NCI-H1930 (cell line): ENCODE measurements around the gene ISL1.

Experiments
- DNase-seq, 2 experiments: peaks; one replicate each; lab custom pipeline; 2025; lab: John Stamatoyannopoulos, UW

ISL1 gene

DNA sequence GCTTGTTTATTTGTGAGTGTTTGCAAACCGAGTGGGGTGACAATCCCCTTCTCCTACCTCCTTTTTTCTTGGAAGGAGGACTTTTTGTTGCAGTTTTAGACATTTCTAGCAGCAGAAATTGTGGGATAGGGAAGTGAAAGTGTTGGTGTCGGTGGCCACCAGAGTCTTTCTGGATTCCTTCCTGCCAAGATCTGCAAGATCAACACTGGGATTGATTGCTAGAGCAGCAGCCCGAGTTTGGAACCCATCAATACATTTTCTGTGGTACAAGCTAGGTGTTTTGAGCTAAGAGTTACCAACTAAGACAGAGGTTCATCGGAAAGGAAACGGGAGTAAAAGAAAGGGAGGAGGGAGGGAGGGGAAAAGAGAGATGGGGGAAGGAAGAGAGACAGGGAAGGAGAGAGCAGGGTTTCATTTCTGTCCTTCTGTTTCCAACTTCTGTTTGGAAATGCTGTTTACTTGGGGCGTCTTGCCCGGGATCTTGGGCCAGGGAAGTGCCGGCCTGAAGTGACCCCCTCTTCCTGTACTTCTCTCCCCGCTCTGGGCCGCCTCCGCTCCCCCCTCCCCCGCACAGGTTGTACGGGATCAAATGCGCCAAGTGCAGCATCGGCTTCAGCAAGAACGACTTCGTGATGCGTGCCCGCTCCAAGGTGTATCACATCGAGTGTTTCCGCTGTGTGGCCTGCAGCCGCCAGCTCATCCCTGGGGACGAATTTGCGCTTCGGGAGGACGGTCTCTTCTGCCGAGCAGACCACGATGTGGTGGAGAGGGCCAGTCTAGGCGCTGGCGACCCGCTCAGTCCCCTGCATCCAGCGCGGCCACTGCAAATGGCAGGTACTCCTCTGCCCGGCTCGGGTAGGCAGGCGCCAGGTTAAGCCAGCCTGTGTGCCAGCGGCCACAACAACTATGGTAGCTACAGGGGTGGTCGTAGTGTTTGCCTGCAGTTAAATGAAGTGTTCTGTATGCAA, 4.0 kb downstream of the ISL1 start:
- no peak for DNase-seq

DNA sequence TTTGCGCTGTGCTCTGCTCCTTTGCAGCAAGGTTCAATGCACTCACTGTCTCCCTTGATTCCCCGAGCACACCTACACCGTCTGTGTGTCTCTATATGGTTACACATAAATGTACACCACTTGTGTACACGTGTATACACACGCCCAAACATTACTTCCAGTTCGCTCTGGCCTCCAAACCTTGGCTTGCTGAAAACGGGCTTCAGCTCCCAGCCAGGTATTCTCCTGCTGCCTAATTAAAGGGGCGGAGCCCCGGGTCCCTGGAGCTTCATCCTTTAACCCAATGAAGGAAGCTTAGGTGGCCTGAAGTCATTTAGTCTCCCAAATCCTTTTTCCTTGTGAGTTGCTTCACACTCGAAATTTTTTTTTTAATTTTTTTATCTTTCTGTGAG, 4.6 kb downstream of the ISL1 start:
- DNase-seq, result no peak

DNA sequence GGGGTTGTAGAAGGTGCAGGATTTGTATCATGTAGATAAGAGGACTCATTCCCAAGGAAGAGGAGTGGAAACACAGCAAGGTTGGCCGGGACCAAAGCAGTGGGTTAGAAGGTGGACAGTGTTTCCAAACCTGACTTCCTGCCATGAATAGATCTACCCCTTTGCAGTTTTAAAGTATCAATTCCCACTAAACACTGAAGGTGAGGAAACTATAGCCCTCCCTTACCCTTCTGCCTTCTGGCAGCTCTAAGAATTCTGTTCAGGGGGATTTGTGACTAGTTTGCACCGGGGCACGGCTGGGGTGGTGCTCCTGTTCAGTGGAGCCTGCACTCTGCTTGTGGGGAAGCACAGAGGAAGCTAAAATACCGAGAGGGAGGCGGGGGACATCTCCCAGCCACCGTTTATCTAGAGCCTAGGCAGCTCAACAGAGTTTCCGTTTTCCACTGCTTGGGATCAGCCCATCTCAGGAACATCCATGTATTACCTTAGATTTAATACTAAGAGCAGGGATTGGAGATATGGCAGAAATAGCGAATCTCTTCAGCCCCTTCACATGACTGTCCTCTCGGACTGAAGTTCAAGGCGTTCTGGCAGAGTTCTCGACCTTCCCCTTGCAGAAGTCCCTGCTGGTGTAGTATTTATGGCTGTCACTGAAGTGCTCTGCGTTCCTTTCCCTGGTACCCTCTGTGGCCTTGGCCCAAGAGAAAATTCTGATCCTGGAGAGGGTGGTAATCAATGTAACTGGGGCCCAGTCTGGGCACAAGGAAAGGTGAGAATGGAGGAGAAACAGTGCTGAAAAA, 5.4 kb downstream of the ISL1 start:
- DNase-seq, result no peak

DNA sequence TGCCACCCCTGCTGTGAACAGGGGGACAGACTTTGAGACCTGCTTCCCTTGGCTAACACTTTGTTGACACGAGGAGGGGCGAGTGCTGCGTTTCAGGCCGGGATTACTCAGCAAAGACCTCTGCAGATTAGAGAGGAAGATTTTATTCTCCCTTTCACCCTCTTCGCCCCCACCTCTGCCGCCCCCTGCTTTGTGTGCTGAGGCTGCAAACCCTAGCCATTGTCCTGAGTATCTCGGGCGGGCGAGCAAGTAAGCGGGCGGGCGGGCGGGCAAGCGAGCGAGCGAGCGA, 6.0 kb downstream of the ISL1 start:
- DNase-seq, result no peak

DNA sequence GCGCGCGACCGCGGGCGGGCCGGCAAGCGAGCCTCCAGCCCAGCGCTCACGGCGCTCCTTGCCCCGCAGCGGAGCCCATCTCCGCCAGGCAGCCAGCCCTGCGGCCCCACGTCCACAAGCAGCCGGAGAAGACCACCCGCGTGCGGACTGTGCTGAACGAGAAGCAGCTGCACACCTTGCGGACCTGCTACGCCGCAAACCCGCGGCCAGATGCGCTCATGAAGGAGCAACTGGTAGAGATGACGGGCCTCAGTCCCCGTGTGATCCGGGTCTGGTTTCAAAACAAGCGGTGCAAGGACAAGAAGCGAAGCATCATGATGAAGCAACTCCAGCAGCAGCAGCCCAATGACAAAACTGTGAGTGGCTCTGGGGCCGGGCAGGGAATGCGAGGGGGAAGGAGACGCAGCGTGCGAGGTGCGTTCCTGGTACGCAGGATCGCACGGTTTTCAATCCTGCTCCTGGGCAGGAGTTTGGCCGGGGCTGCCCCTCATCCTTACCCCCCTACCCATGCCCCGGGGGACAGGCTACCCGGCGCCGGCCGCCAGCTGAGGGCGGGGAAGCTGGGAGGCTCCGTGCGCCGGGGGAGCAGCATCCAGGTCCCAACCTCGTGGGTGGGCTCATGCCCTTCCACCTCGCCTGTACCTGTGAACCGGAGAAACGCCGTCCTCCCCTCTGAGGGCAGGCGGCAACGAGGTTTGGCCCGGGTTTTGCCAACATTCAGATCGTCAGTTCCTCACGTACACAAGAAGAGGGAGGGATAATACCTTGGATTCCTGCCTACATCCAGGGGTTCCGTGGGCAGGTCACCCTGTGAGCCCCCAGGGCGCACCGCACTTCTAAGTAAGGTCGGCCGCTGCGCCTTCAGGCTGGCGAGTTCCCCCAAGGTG, 6.6 kb downstream of the ISL1 start:
- no peak for DNase-seq

DNA sequence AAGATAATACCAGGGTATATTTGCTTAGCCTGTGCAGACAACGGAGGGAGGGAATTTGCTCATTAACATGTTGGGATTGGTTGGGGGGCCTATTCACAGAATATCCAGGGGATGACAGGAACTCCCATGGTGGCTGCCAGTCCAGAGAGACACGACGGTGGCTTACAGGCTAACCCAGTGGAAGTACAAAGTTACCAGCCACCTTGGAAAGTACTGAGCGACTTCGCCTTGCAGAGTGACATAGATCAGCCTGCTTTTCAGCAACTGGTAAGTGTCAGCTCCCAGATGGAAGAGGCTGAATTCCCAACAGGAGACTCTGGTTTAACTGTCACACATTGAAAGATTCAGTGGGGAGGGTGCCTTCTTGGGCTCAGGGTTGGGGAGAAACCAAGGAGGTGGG, 7.9 kb downstream of the ISL1 start:
- no peak for DNase-seq

DNA sequence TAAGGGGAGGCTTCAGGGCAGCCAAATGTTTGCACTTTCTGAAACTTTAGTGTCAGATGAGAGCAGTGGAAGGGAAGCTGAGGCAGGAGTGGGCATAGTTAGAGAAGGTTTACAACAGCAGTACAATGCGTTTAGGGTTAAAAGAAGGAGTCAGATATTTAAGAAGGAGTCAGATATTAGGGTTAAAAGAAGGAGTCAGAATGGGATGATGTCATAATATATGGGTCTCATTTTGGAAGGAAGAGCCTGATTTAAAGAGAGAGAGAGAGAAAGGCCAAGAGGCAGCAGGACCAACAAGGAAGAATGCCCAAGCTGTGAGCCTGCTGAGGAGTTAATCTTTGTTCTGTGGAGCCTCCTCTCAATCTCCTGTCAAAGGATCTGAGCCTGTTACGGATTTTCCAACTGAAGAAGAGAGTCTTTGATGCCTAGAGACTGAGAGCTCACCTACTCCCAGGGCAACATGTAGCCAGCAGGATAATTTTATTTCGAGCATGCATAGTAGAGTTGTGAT, 9.5 kb downstream of the ISL1 start:
- DNase-seq, result no peak

DNA sequence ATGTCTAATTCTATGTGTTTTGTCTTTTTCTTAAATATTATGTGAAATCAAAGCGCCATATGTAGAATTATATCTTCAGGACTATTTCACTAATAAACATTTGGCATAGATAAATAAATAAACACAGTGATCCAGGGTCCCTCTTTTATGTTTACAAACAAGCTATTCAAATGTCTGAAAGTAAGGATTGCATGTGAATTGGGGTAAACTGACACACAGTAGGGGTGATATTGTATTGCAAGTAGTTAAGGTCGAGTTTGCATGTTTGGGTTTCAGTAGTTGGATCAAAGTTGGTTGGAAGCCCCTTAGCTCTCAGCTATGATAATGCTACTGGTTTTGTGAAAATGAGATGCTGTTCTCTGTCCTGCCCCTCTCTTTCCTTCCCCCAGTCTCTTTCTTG, 11.4 kb downstream of the ISL1 start:
- no peak for DNase-seq

DNA sequence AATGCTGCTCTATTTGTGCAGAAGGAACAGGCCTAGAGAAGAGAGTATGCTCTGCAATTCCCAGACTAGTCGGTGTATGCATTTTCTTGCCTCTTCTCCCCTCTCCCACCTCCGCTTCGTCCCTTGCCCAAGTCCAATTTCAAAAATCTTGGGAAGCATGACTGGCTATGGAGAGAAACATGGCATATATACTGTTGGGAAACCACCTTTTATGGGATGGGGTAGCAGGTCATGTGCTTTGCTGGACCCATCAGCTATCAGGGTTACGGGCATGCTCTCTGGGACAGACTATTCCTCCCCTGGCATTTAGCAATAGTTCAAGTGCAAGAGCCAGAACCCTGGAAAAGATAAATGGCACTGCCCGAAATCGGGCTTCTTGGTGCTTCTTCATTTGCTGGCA, 12.0 kb downstream of the ISL1 start:
- no peak for DNase-seq

DNA sequence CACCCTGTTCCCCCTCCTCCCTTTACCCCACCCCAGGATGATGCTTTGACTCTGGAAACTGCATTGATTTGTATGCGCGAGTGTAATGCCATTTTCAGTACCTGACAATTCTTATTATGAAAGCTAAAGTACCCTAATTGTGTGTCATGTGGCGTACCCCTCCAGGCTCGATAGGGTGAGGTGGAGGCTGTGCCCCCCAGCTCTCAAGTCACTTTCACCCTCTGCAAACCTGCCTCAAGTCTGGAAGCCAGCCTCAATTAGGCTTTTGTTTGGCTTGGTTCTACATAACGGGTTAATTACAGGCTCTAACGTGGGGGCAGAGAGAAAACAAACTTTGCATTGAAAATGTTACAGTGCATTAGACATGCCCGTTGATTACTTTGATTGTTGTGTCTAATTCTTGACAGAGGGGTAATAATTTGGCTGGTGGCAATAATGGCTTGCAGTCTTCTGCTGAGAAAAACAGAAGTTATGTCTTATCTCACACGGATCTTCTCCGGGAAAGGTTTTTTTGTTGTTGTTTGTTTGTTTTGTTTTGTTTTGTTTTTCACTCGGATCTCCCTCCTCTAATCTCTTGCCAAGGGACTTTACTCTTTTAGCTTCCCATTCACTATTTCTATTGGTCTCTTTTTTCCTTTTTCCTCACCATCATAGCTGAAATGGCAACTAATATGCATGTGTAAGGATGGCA, 12.6 kb downstream of the ISL1 start:
- DNase-seq, result no peak

DNA sequence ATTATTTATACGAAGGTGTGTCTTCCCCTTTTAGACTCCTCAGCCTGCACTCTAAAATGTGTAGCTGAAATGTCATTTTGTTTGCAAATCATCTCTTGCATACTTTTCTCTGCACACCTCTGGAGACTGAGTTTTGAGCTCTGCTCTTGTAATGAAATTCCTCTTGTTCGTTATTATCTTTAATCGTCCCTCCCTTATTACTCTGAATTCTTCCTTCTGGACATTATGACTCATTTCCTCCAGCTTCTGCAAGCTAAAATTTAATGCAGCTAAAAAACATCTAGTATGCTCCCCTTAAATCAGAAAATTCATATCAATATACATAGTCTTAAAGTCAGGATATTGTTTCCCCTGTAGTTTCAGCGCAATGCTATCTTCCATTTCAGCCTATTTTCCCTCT, 13.5 kb downstream of the ISL1 start:
- DNase-seq, result no peak

DNA sequence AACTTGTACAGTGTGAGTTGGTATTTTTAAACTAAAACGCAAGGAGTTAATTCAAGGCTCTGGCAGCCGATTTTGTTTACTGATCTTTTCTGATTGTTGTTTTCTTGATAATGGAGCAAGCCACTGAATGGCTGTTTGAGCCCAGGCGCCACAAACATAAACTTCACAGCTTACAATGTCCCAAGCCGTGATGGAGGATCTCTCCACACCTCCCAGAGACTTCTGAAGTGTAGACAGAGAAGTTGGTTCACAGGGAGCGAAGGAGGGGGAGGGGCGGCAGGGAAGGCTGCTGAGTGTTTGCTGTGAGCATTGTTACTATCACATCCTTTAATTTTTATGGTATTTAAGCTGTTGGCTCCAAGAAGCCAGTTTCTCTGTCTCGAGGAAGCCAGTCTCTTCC, 14.7 kb downstream of the ISL1 start:
- no peak for DNase-seq

DNA sequence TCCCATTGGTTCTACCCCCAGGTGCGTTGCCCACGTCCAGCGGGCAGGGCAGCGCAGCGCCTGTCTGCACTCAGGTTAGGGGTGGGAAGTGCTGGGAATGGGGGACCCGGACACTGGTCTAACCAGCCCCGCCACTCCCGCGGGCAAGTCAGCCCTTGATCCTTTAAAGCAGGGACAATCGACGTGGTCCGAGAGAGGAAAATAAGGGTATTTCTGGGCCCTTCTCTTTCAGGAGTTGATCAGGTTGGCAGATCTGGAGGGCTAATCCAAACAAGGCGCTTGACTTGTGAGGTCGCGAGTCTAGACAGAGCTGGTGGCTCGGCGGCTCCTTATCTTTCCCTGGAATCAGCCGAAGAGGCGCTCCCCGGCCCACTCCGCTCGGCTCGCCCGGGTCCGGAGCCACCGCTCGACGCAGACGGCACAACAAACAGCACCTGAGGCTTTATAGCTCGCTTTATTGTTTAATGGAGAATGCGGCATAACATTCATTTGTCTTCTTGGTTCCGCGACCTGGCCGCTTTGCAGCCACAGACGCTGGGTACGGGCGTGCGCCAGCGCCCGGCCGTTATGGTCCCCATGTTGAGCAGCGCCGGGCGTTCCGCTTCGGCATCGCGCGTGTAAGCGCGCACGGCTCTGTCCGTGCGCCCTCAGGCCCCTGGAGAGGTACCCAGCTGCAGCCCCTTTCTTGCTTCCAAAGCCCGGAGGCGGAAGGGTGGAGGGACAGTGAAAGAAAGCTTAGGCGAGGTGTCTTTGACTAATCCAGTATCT, 15.8 kb downstream of the ISL1 start:
- DNase-seq, result no peak

DNA sequence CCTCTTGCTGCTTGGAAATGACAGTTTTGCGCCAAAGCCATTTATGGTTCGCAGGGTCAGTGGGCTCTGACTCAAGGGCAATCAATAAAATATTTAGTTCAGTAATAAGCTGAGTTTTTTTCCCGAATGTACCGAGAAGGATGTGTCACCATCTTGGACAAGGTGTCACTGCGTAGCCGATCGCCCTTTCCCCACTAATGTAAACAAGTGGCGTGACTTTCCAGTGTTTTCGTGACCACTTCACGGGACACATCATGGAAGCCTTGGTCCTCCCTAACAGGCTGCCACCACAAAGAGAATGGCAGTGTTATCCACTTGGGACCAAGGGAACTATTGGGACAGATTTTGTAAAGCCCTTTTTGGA, 16.4 kb downstream of the ISL1 start:
- DNase-seq, result no peak

DNA sequence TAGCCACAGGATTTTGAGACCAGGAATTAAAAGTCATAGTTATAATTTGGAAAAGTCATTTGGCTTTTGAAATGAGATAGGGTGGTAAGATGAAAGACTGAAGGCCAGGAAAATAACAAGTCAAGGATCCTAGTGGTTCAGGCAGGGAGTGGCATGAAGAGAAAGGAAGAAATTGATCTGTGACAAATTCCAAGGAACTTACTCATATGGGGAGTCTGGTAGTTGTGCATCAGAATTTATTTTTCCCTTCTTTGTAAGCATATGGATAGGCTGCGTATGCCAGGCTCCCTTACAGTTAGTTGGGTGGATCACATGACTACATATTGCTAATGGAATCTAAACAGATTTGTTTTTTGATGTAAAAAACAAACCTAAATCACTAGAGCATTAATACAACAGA, 21.0 kb downstream of the ISL1 start:
- no peak for DNase-seq

DNA sequence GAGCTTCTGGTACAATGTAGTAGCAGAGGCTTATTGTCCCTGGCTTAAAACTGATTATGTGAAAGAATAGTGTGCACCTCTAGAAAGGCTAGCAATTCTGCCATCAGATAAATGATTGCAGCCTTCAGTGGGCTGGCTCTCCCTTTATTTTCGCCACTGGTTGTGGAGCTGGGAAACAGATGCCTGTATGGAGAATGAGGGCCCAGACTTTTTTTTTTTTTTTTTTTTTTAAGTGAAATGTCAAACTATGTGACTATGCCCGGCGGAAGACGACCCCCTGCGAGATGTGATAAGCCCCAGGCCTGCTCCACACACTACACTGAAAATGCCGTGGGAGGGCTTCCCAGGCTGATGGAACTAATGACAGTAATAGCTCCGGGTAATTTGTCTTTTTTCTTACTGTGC, 28.7 kb downstream of the ISL1 start:
- DNase-seq, result no peak

DNA sequence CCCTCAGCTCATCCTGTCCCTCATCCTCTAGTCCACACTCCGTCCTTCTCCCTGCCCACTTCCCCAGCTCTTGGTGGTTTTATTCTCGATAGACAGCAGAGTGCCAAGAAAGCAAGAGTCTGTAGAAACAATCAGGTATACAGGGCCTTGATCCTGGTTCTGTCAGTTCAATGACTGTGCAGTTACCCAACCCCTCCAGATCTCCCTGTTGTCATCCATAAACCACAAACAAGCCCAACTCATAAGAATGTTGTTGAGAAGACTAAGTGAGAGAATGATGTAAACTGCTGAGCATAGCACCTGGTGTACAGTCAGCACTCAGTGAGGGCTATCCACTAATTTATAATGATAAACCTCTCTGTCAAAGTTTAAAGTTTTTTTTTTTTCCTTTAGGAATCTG, 31.3 kb downstream of the ISL1 start:
- no peak for DNase-seq

DNA sequence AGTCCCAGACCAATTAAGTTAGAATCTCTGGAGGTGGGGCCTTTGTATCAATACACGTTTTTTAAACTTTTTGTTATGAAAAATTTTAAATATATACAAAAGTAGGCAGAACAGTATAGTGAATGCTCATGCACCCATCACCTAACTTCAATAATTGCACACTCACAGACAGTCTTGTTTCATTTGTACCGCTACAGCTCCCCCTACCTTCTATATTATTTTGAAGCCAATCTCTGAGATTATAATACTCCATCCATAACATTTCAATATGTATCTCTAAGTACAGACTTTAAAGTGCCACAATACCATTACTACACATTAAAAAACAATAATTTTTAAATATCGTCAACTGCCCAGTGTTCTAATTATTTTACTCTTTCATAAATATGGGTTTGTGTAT, 32.9 kb downstream of the ISL1 start:
- DNase-seq, result no peak

DNA sequence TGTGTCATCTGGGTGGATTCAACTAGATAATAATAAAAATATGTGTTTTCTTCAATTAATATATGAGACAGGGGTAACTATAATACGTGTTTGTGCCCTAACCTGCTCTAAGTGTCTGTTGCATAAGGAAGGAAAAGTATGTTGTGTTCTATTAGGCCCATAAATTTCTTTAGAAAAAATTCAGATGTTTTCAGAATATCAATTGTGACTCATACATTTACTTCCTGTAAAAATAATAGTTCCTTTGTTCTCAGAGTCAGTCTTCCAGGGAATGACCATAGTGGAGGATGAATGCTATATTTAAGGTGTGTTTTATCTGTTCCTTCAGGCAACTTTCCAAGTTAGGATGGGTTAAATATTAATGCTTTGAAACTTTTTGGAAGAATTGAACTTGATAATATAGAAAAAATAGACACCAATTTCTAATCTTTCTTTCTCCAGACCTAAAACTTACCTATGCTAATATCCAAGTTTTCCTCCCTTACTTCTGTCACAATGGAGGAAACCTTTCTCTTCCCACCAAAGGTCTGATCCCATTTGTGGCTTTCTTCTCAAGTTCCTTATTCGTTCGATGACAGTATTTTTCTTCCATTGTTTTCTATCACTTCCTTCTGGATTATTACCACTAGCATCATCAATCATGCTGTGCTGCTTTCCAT, 49.9 kb downstream of the ISL1 start:
- no peak for DNase-seq

DNA sequence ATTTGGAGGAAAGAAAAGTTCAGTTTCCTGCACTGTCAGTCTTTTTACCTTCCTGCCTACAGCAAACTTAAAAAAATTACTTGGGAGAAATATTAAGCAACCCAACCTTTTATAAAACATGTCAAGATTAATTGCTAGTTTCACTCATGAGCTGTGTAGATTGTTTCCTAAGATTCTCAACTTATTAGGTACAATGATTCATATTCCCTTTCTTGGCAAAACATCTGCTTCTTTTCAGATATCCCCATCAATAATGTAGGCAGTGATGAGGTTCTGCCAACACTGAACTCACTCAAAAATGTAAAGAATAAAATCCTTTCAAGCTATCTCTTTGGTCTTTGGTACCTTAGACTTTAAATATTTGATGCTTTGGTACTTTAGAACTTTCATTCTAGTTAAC, 56.0 kb downstream of the ISL1 start:
- DNase-seq, result no peak
